HEK293 (cell line): Measurements from ENCODE around the gene EYS.

Experiments used
- CTCF ChIA-PET: fragments of 350-600 bp; formaldehyde crosslinking; extraction: SDS; loops from one replicate; lab custom pipeline; 2021; ENCODE audit warnings: antibody characterized with exemption; lab: Yijun Ruan, JAX
- POLR2A ChIA-PET: fragments of 300-600 bp; formaldehyde crosslinking; extraction: SDS; loops from one replicate; lab custom pipeline; 2020; ENCODE audit warnings: antibody characterized with exemption, inconsistent platforms; lab: Yijun Ruan, JAX
- H3K27ac ChIP-seq: fragments of 200-500 bp; sonication (Bioruptor generic); 2 replicates; pipeline ENCODE4 v1.5.1; 2014; ENCODE audit warnings: low read depth, low read length, control low read depth, inconsistent platforms; ENCODE audit errors: extremely low read depth
- H3K36me3 ChIP-seq, 2 experiments: fragments of 200-500 bp in 1 of 2; sonication (Bioruptor generic) in 1 of 2; 1 replicate in 1 of 2; 2 replicates in 1 of 2; pipeline ENCODE4 v1.5.1; 2014 to 2017; ENCODE audit warnings: inconsistent platforms in 2 of 2, low read length in 2 of 2; ENCODE audit not compliant: control insufficient read depth in 2 of 2, insufficient read depth in 1 of 2
- H3K4me1 ChIP-seq: fragments of 200-500 bp; sonication (Bioruptor generic); 2 replicates; pipeline ENCODE4 v1.5.1; 2014; ENCODE audit warnings: mild to moderate bottlenecking, low read length, inconsistent platforms; ENCODE audit not compliant: control insufficient read depth, insufficient read depth
- H3K4me3 ChIP-seq: 2 replicates; pipeline ENCODE4 v1.5.1; 2011; ENCODE audit warnings: low read depth, mild to moderate bottlenecking, control low read depth, low read length, moderate library complexity
- H3K9me3 ChIP-seq: fragments of 200-500 bp; sonication (Bioruptor generic); 2 replicates; pipeline ENCODE4 v1.5.1; 2014; ENCODE audit warnings: low read depth, low read length, inconsistent platforms; ENCODE audit not compliant: control insufficient read depth, insufficient read depth
- REPIN1 ChIP-seq: fragments of 450-650 bp; formaldehyde crosslinking; IDR thresholded peaks from 2 replicates; pipeline ENCODE4 v1.5.1; 2017; ENCODE audit warnings: missing biosample characterization, missing genetic modification characterization, low read depth
- SP3 ChIP-seq: fragments of 450-650 bp; formaldehyde crosslinking; IDR thresholded peaks from 2 replicates; pipeline ENCODE4 v1.5.1; 2016; ENCODE audit warnings: missing biosample characterization, missing genetic modification characterization
- ZIC2 ChIP-seq: fragments of 450-650 bp; formaldehyde crosslinking; IDR thresholded peaks from 2 replicates; pipeline ENCODE4 v1.5.1; 2016; ENCODE audit warnings: missing biosample characterization, missing genetic modification characterization
- ZNF112 ChIP-seq: fragments of 450-650 bp; formaldehyde crosslinking; IDR thresholded peaks from 2 replicates; pipeline ENCODE4 v1.5.0; 2017; ENCODE audit warnings: missing biosample characterization, missing genetic modification characterization
- ZNF184 ChIP-seq: fragments of 450-650 bp; IDR thresholded peaks from 2 replicates; pipeline ENCODE4 v1.5.1; 2018; ENCODE audit warnings: missing biosample characterization, mild to moderate bottlenecking, missing genetic modification characterization
- ZNF202 ChIP-seq: fragments of 450-650 bp; formaldehyde crosslinking; IDR thresholded peaks from 2 replicates; pipeline ENCODE4 v1.5.1; 2016; ENCODE audit warnings: missing biosample characterization, missing genetic modification characterization, borderline replicate concordance
- ZNF211 ChIP-seq: fragments of 450-650 bp; formaldehyde crosslinking; IDR thresholded peaks from 2 replicates; pipeline ENCODE4 v1.5.1; 2016; ENCODE audit warnings: low read depth, missing biosample characterization, missing genetic modification characterization
- ZNF335 ChIP-seq: fragments of 450-650 bp; formaldehyde crosslinking; conservative IDR thresholded peaks from 2 replicates; pipeline ENCODE4 v1.5.1; 2016; ENCODE audit warnings: missing biosample characterization, missing genetic modification characterization
- ZNF37A ChIP-seq: fragments of 450-650 bp; IDR thresholded peaks from 2 replicates; pipeline ENCODE4 v1.5.1; 2018; ENCODE audit warnings: missing biosample characterization, missing genetic modification characterization
- ZNF404 ChIP-seq: fragments of 450-650 bp; formaldehyde crosslinking; IDR thresholded peaks from 2 replicates; pipeline ENCODE4 v1.5.1; 2017; ENCODE audit warnings: missing biosample characterization, missing genetic modification characterization
- ZNF654 ChIP-seq: fragments of 450-650 bp; formaldehyde crosslinking; IDR thresholded peaks from 2 replicates; pipeline ENCODE4 v1.5.1; 2016; ENCODE audit warnings: low read depth, missing biosample characterization, missing genetic modification characterization
- ZSCAN30 ChIP-seq: fragments of 450-650 bp; IDR thresholded peaks from 2 replicates; pipeline ENCODE4 v1.5.1; 2018; ENCODE audit warnings: missing biosample characterization, mild to moderate bottlenecking, missing genetic modification characterization, moderate library complexity
- TF ChIP-seq, protein P1 (sequence below): fragments of 450-650 bp; formaldehyde crosslinking; IDR thresholded peaks from 2 replicates; pipeline ENCODE4 v1.5.1; 2016; ENCODE audit warnings: missing biosample characterization, missing genetic modification characterization
- TF ChIP-seq, protein P2 (sequence below): fragments of 450-650 bp; formaldehyde crosslinking; IDR thresholded peaks from 2 replicates; pipeline ENCODE4 v1.5.0; 2017; ENCODE audit warnings: missing biosample characterization, missing genetic modification characterization, borderline replicate concordance
- TF ChIP-seq, protein P3 (sequence below): fragments of 450-650 bp; formaldehyde crosslinking; IDR thresholded peaks from 2 replicates; pipeline ENCODE4 v1.5.1; 2016; ENCODE audit warnings: missing biosample characterization, missing genetic modification characterization
- TF ChIP-seq, protein P4 (sequence below): fragments of 450-650 bp; formaldehyde crosslinking; optimal IDR thresholded peaks from 2 replicates; pipeline ENCODE3; 2016; ENCODE audit warnings: missing biosample characterization, mild to moderate bottlenecking, missing genetic modification characterization
- TF ChIP-seq, protein P5 (sequence below): fragments of 450-650 bp; formaldehyde crosslinking; IDR thresholded peaks from 2 replicates; pipeline ENCODE4 v1.5.1; 2016; ENCODE audit warnings: missing biosample characterization, missing genetic modification characterization
- TF ChIP-seq, protein P6 (sequence below): fragments of 450-650 bp; formaldehyde crosslinking; IDR thresholded peaks from 2 replicates; pipeline ENCODE4 v1.5.1; 2016; ENCODE audit warnings: missing biosample characterization, missing genetic modification characterization
- TF ChIP-seq, protein P7 (sequence below): sonication (generic); formaldehyde crosslinking; IDR thresholded peaks from 2 replicates; pipeline ENCODE4 v1.8.1; 2022; ENCODE audit warnings: mild to moderate bottlenecking, moderate library complexity, missing genetic modification reagents
- TF ChIP-seq, protein P8 (sequence below): fragments of 450-650 bp; IDR thresholded peaks from 2 replicates; pipeline ENCODE4 v1.5.1; 2018; ENCODE audit warnings: missing biosample characterization, mild to moderate bottlenecking, missing genetic modification characterization

Gene EYS

DNA sequence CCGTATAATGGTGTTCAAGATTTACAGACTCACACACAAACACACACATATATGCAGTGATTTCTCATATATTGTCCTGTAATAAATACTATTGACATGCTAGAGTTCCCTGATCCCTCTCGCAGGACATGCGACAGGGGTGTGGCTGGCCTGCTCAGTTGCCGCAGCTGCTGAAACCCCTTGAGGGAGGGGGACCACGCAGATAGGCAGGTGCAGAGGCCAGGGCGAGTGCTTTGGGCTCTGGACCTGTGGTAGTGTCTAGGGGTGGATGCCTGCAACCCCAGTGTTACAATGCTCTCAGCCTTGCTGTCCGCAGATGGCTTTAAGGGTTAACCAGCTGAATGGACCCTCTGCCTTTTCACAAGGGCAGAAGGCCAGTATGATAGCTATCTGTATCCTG, 706.2 kb downstream of the EYS start (continued):
- TF ChIP-seq, protein P1, sequence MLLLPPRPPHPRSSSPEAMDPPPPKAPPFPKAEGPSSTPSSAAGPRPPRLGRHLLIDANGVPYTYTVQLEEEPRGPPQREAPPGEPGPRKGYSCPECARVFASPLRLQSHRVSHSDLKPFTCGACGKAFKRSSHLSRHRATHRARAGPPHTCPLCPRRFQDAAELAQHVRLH: no peak
- TF ChIP-seq, protein P2, sequence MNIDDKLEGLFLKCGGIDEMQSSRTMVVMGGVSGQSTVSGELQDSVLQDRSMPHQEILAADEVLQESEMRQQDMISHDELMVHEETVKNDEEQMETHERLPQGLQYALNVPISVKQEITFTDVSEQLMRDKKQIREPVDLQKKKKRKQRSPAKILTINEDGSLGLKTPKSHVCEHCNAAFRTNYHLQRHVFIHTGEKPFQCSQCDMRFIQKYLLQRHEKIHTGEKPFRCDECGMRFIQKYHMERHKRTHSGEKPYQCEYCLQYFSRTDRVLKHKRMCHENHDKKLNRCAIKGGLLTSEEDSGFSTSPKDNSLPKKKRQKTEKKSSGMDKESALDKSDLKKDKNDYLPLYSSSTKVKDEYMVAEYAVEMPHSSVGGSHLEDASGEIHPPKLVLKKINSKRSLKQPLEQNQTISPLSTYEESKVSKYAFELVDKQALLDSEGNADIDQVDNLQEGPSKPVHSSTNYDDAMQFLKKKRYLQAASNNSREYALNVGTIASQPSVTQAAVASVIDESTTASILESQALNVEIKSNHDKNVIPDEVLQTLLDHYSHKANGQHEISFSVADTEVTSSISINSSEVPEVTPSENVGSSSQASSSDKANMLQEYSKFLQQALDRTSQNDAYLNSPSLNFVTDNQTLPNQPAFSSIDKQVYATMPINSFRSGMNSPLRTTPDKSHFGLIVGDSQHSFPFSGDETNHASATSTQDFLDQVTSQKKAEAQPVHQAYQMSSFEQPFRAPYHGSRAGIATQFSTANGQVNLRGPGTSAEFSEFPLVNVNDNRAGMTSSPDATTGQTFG: no peak
- TF ChIP-seq ZNF211 (tag by site-specific recombination) (no peak), SP3 (no peak), ZNF184 (tag by site-specific recombination) (no peak), ZNF404 (no peak), ZNF335 (no peak)
- TF ChIP-seq, protein P3, sequence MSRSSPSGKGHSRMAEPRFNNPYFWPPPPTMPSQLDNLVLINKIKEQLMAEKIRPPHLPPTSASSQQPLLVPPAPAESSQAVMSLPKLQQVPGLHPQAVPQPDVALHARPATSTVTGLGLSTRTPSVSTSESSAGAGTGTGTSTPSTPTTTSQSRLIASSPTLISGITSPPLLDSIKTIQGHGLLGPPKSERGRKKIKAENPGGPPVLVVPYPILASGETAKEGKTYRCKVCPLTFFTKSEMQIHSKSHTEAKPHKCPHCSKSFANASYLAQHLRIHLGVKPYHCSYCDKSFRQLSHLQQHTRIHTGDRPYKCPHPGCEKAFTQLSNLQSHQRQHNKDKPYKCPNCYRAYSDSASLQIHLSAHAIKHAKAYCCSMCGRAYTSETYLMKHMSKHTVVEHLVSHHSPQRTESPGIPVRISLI (tag by site-specific recombination): no peak

DNA sequence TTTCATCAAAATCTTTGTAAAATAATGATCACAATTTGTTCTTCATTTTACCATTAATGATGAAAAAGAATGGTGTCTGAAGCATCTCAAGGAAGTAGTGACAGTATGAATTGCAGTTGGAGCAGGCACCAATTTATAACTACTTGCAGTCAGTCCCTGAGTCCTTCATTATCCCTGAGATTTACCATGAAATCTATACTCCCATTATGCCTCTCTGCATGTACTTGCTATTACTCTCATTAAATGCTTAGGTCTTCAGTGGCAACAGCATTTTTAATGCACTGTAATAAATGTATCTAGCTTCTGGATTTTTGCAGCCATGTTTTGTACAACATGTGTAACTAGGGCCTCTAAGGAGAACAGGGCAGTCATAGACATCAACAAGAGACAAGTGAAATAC, 708.8 kb downstream of the EYS start:
- CTCF ChIA-PET: no interaction called here
- POLR2A ChIA-PET: no interaction called here

More for the DNA sequence above, 708.8 kb downstream of the EYS start:
- TF ChIP-seq ZNF112: no peak
- TF ChIP-seq, protein P4, sequence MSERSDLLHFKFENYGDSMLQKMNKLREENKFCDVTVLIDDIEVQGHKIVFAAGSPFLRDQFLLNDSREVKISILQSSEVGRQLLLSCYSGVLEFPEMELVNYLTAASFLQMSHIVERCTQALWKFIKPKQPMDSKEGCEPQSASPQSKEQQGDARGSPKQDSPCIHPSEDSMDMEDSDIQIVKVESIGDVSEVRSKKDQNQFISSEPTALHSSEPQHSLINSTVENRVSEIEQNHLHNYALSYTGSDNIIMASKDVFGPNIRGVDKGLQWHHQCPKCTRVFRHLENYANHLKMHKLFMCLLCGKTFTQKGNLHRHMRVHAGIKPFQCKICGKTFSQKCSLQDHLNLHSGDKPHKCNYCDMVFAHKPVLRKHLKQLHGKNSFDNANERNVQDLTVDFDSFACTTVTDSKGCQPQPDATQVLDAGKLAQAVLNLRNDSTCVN (tag by site-specific recombination): no peak
- TF ChIP-seq, protein P5, sequence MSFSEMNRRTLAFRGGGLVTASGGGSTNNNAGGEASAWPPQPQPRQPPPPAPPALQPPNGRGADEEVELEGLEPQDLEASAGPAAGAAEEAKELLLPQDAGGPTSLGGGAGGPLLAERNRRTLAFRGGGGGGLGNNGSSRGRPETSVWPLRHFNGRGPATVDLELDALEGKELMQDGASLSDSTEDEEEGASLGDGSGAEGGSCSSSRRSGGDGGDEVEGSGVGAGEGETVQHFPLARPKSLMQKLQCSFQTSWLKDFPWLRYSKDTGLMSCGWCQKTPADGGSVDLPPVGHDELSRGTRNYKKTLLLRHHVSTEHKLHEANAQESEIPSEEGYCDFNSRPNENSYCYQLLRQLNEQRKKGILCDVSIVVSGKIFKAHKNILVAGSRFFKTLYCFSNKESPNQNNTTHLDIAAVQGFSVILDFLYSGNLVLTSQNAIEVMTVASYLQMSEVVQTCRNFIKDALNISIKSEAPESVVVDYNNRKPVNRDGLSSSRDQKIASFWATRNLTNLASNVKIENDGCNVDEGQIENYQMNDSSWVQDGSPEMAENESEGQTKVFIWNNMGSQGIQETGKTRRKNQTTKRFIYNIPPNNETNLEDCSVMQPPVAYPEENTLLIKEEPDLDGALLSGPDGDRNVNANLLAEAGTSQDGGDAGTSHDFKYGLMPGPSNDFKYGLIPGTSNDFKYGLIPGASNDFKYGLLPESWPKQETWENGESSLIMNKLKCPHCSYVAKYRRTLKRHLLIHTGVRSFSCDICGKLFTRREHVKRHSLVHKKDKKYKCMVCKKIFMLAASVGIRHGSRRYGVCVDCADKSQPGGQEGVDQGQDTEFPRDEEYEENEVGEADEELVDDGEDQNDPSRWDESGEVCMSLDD: no peak
- no peak for TF ChIP-seq ZIC2
- TF ChIP-seq, protein P6, sequence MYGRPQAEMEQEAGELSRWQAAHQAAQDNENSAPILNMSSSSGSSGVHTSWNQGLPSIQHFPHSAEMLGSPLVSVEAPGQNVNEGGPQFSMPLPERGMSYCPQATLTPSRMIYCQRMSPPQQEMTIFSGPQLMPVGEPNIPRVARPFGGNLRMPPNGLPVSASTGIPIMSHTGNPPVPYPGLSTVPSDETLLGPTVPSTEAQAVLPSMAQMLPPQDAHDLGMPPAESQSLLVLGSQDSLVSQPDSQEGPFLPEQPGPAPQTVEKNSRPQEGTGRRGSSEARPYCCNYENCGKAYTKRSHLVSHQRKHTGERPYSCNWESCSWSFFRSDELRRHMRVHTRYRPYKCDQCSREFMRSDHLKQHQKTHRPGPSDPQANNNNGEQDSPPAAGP (tag by site-specific recombination): no peak
- no peak for TF ChIP-seq ZNF202 (tag by site-specific recombination)
- no peak for TF ChIP-seq ZNF37A (tag by site-specific recombination)
- no peak for TF ChIP-seq ZNF211 (tag by site-specific recombination)
- TF ChIP-seq, protein P7, sequence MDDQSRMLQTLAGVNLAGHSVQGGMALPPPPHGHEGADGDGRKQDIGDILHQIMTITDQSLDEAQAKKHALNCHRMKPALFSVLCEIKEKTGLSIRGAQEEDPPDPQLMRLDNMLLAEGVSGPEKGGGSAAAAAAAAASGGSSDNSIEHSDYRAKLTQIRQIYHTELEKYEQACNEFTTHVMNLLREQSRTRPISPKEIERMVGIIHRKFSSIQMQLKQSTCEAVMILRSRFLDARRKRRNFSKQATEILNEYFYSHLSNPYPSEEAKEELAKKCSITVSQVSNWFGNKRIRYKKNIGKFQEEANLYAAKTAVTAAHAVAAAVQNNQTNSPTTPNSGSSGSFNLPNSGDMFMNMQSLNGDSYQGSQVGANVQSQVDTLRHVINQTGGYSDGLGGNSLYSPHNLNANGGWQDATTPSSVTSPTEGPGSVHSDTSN (CRISPR knock-in tag): no peak
- TF ChIP-seq REPIN1: no peak
- TF ChIP-seq ZSCAN30: no peak
- TF ChIP-seq, protein P8, sequence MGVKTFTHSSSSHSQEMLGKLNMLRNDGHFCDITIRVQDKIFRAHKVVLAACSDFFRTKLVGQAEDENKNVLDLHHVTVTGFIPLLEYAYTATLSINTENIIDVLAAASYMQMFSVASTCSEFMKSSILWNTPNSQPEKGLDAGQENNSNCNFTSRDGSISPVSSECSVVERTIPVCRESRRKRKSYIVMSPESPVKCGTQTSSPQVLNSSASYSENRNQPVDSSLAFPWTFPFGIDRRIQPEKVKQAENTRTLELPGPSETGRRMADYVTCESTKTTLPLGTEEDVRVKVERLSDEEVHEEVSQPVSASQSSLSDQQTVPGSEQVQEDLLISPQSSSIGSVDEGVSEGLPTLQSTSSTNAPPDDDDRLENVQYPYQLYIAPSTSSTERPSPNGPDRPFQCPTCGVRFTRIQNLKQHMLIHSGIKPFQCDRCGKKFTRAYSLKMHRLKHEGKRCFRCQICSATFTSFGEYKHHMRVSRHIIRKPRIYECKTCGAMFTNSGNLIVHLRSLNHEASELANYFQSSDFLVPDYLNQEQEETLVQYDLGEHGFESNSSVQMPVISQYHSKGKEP (tag by site-specific recombination): no peak
- no peak for TF ChIP-seq ZNF654 (tag by site-specific recombination)
- H3K4me1 ChIP-seq: no peaks in the 10 kb centered on the region
- no peak overlapping the region for H3K4me3 ChIP-seq
- no peaks in the 10 kb centered on the region for H3K36me3 ChIP-seq
- H3K9me3 ChIP-seq: no peaks in the 10 kb centered on the region
- H3K27ac ChIP-seq: no peak overlapping the region
